ENCODE measurements around the gene TAX1BP3.

Gene TAX1BP3

GRCh38 chr17:3657874-3658783 is 10.2 kb downstream of the TAX1BP3 start:
- DNase-seq (ENCODE audit: low read depth), result no peak

- no peak for DNase-seq (ENCODE audit: low read depth)
Observed at GRCh38 chr17:3657588-3657869, 10.8 kb downstream of the TAX1BP3 start.

- DNase-seq (ENCODE audit: low read depth), result no peak
Observed at GRCh38 chr17:3656755-3657587, 11.4 kb downstream of the TAX1BP3 start.

DNA sequence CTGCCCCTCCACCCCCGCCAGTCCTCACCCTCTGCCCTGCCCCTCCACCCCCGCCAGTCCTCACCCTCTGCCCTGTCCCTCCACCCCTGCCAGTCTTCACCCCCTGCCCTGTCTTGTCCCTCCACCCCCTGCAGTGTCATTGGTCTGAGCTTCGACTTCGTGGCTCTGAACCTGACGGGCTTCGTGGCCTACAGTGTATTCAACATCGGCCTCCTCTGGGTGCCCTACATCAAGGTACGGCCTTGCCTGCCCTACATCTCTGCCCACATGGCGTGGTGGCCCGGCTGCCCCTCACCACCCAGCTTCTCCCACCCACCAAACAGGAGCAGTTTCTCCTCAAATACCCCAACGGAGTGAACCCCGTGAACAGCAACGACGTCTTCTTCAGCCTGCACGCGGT is 12.0 kb downstream of the TAX1BP3 start:
- DNase-seq (ENCODE audit: low read depth), result no peak

- no peak for DNase-seq (ENCODE audit: low read depth)
Observed at GRCh38 chr17:3655766-3656165, 12.6 kb downstream of the TAX1BP3 start.

DNA sequence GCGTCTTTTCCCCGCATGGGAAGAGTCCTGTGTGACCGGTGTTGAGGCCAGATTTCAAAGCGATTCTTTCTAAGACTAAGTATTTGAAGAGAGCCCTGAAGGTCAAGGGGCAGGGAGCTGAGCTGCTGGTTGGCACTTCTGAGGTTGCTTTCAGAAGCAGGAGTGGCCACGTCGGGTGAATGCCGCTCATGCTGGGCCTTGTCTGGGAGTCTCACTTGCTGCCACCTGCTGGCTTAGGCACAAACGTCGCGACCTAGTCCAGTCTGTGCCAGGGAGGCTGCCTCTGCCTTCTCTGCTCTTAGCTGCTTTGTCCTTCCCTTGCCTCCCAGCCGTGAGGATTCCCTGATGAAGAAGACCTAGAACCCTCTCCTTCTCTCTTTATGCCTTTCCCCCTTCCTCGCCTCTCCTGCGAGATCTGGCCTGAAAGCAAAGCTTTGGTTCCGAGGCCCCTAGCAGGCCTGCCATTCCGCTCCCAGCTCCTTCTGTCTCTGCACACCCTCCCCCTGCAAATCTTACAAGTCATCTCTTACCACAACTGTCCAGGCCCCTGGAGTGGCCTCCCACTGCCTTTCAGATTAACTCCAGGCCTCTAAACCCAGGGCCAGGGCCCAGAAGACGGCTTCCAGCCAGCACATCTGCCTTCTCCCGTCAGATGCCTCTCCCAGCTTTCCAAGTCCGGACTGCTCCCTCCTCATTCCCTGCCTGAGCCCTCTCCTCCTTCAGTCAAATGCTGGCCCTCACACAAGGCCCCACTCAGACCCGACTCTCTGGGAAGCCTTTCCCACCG is 20.4 kb downstream of the TAX1BP3 start:
- DNase-seq (ENCODE audit: low read depth), result no peak

GRCh38 chr17:3647251-3647650 is 21.1 kb downstream of the TAX1BP3 start:
- no peak for DNase-seq (ENCODE audit: low read depth)

DNA sequence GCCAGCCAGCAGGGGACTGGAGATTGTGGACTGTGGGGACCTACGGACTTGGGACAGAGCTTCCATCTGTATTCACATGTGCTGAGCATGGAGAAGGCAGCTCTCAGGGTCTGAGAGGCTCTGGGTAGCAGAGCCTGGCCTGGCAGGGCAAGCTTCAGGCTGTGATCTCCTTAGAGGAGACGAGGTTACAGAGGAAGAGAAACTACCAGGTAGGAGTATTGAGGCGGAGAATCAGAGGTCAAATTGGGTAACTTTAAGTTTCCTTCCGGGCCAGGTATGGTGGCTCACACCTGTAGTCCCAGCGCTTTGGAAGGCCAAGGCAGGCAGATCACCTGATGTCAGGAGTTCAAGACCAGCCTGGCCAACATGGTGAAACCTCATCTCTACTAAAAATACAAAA is 23.1 kb downstream of the TAX1BP3 start:
- DNase-seq (ENCODE audit: low read depth), result no peak

DNA sequence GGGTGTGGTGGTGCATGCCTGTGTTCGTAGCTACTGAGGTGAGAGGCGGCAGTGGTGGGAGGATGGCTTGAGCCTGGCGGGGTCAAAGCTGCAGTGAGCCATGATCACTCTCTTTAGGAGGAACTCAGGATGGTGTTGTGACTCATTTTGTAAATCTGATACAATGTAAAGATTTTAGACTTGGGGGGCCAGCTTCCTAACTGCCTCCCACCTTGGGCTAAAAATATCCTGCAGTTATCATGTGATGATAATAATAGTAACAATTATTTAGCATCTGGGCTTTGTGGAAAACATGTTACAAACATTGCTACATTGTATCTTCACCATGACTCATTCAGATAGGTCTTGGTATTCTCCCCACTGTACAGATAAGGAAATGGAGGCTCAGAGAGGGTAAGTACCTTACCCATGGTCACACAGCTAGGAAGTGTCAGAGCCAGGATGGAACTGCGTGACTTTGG is 24.5 kb downstream of the TAX1BP3 start:
- DNase-seq (ENCODE audit: low read depth), result no peak

DNA sequence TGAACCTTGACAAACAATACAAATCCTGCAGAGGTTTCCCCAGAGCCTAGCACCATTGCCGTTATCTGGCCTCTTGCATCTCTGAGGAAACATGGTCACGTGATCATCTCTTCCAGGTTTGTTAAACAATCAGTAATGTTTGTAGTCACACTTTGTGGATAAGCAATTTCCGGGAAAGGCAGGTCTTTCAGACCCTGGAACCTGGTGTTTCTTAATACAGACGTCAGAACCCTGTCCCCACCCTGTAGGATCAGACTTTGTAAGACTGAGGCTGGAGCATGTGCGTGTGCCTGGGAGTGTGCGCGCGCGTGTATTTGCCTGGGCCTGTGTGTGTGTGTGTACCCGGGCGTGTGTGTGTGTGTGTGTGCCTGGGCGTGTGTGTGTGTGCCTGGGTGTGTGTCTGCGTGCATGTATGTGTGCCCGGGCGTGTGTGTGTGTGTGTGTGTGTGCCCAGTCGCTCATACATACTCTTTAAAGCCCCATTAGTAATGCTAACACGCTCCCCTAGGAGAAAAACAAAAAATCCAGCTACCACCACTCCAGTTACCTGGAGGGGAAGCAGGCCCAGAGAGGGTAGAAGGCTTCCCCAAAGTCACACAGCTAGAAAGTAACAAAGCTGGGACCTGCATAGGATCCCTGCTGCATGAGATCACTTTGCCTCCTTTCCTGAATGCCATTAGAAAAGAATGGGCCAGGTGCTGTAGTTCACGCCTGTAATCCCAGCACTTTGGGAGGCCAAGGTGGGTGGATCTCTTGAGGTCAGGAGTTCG is 26.5 kb downstream of the TAX1BP3 start:
- no peak for DNase-seq (ENCODE audit: low read depth)

- no peak for DNase-seq (ENCODE audit: low read depth)
Observed at GRCh38 chr17:3641014-3641413, 27.4 kb downstream of the TAX1BP3 start.

GRCh38 chr17:3639981-3640596 is 28.3 kb downstream of the TAX1BP3 start:
- no peak for DNase-seq (ENCODE audit: low read depth)

DNA sequence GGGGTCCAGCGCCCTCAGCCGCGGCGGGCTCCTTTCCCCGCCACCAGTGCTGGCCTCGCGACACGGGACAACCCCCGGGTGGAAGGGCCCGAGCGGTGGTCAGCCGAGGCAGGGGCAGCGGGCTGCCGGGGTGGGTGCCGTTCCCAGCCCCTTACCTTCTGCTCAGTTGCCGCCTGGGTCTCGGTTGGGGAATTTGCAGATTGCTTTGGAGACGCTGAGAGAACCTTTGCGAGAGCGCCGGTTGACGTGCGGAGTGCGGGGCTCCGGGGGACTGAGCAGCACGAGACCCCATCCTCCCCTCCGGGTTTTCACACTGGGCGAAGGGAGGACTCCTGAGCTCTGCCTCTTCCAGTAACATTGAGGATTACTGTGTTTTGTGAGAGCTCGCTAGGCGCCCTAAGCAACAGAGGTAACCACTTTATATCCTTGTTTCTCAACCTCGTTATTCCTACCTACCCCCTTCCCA is 31.4 kb downstream of the TAX1BP3 start:
- no peak for DNase-seq (ENCODE audit: low read depth)

- peak; percentile 88 for DNase-seq (ENCODE audit: low read depth)
Observed at GRCh38 chr17:3636154-3636907, 32.0 kb downstream of the TAX1BP3 start, which contains the start of the genes CTNS and SHPK. Gene CTNS (plus strand): TSS chr17:3636760. CDS start chr17:3640207, 3,447 bp downstream. Gene SHPK (minus strand): TSS chr17:3636250. CDS start chr17:3636219, 31 bp downstream.

DNA sequence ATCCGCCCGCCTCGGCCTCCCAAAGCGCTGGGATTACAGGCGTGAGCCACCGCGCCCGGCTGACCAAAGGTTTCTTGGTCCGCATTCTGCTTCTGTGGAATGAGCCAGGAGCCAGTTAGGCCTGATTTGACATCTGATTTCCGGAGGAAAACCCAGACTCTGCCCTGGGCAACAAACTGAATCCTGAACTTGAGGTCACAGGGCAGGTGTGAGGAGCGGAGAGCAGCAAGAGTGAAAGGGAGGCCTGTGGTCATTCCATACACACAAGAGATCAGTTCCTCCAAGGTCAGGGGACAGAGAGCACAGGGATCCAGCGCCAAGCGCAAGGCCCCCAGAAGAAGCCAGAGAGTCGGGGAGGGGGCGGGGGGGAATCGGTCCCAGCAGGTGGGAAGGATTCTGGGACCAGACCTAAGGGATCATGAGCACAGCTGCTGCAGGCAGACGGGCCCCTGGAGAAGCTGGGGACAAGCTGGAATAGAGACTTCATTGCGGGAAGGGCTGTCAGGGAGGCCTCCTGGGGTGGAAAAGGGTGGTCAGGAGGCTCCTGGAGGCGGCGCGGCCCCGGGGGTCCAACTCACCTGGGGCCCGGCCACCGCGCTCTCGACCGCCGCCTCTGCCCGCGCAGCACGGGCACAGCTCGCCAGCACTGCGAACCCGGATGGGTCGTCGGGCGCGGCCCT is 32.8 kb downstream of the TAX1BP3 start:
- DNase-seq (ENCODE audit: low read depth), result no peak

GRCh38 chr17:3632287-3632686 is 36.1 kb downstream of the TAX1BP3 start:
- DNase-seq (ENCODE audit: low read depth), result no peak

- DNase-seq (ENCODE audit: low read depth), result no peak
Observed at GRCh38 chr17:3630781-3631180, 37.6 kb downstream of the TAX1BP3 start.

DNA sequence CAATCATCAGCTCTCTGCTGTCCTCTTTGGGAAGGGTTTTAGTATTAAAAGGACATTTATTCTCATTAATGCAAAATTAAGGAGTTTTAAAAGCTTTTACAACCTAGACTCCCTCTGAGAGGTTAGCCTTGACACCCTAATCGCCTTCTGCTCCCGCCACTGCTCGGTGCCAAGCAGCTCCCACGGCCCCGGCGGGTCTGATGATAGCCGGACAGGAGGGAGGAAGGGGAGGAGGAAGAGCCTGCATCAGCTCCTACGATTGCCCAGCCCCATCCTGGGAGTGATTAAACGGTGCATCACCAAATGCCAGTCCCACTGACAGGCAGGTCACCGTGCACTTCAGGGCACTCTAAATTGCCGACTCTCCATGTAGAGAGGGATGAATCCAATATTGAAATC is 40.6 kb downstream of the TAX1BP3 start:
- no peak for DNase-seq (ENCODE audit: low read depth)

All from stimulated activated CD8-positive, alpha-beta memory T cell treated with anti-CD3 and anti-CD28 coated beads, Interleukin-7, amount 100 ng/mL, for 24 hours (primary cell).